Measurements from ENCODE around the gene CHI3L2.

The CHI3L2 gene, protein sequence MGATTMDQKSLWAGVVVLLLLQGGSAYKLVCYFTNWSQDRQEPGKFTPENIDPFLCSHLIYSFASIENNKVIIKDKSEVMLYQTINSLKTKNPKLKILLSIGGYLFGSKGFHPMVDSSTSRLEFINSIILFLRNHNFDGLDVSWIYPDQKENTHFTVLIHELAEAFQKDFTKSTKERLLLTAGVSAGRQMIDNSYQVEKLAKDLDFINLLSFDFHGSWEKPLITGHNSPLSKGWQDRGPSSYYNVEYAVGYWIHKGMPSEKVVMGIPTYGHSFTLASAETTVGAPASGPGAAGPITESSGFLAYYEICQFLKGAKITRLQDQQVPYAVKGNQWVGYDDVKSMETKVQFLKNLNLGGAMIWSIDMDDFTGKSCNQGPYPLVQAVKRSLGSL

DNA sequence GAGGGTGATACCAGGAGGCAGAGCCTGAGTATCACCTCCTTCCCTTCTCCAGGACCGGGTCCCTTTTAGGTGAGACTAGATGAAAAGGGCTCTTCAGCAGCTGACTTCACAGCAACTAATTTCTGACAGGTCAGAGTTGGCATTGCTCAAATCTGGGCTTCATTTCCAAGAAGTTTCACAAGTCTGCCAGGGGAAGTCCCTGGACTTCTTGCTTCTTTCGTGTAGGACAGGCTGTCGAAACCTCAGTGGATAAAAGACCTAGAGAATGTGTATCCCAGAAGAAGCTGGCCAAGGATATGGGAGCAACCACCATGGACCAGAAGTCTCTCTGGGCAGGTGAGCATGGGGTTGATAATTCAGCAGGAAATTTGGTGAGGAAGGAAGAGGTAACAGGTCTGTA, at the start of gene CHI3L2:
Gene CHI3L2 (plus strand): TSS at position 280 of the 400 bp plus-strand sequence. CDS start 17 bp downstream, at position 297.
- no peak for DNase-seq (ENCODE audit: low spot score)

DNA sequence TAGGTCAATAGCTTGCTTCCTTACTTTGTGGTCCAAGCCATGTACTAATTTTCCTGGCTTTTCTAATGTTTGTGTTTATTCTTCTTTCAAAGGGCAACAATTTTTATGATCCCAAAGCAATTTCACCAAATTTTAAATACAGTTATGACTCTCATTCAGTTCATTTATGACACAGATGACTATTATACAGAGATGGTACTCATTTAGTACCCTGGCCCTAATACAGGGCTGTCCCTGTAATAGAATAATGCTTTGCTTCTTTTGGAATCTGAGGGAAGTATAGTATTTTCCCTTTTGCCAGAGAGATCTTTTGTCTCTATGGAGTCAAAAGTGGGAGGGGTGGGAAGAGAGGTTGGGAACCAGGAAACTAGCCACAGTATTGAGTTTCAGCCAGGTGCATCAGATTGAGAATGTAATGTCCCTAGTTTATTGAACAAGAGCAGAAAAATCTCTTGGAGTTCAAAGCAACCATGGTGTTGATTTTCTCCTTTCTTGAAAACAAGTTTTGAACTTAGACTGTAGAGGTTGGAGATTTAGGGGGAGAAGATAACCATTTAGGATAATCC, 47.5 kb upstream of the CHI3L2 start:
- no peak for DNase-seq (ENCODE audit: low spot score)

DNA sequence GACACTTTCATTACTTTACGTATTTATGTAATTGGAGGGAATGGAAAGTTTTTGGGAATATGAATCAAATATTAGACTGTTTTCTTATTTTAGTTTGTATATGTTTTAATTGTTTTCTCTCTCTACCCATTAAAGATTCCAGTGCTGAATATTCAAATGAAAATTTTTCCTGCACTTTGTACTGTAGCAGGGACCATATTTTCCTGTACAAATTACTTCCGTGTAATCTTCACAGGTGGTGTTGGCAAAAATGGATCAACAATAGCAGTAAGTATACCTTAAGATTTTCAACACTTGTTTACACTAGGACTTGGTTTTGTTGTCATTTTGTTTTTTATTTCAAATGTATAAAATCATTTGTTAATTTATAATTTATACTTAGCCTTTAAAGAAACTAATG, 45.5 kb upstream of the CHI3L2 start:
- no peak for DNase-seq (ENCODE audit: low spot score)

DNA sequence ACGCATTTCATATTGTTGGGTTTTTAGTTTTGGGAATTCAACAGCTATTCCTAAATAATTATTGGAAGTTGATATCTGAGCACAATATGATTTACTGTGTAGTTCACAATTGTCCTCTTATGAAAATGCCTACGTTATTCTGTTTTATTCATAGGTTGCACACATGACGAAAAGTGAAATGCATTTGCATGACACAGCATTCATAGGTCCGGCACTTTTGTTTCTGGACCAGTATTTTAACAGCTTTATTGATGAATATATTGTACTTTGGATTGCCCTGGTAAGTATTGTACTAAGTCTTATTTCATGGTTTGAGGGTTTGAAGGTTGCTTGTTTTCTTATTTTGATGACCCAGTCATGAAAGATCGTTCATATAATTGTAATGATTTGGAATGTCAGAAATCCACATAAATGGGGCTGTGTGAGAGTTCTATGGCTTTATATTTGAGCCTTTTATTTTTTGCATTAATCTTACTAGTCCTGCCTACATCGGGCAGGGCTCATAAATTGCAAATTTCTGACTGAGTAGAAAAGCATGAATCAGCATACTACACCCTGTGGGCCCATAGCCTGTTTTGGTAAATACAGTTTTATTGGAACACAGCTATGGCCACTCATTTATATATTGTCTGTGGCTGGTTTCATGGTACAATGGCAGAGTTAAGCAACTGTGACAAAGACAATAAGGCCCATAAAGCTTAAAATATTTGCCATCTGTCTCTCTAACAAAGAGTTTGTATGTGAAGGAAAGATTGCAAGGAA, 44.0 kb upstream of the CHI3L2 start:
- no peak for DNase-seq (ENCODE audit: low spot score)

DNA sequence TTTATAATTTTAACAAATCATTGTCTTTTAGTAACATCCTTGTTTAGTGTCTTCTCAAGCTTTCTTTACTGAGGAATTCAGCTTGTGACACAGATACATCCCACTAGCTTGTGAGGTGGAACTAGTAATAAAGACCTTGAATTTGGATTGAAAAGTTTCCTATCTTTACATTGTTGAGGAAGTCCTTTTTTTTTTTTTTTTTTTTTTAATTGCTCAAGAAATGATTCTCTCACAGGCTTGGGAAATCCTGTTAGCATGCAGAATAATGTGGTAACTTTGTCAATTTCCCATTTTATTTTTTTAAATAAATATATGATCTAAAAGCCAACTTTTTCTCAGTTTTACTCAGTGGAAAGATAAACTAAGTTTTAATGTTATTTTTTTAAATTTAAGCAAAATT, 42.9 kb upstream of the CHI3L2 start:
- DNase-seq (ENCODE audit: low spot score) = no peak

DNA sequence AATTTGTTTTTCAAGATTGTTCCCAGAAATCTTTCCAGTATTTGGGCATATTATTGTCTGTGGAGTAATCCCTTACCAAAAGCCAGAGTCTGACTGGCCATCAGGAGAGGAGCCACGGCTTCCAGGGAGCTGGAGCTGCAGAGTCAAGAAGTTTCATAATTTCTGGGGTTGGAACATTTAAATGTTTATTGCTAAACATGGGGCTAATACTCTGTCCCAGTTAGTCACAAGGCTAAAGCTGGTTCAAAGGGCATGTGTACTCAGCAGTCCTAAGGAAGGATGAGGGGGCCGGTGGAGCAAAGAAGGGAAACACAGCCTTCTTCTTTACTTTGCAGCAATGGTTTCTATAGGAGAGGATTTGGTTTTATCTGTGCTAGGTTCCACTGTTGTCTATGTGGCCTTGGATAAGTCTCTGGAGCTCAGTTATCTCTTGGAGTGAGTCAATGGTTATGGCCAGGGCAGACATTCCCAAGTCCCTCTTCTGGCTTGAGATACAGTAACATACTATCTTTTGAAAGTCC, 36.5 kb upstream of the CHI3L2 start:
- DNase-seq (ENCODE audit: low spot score) = no peak

DNA sequence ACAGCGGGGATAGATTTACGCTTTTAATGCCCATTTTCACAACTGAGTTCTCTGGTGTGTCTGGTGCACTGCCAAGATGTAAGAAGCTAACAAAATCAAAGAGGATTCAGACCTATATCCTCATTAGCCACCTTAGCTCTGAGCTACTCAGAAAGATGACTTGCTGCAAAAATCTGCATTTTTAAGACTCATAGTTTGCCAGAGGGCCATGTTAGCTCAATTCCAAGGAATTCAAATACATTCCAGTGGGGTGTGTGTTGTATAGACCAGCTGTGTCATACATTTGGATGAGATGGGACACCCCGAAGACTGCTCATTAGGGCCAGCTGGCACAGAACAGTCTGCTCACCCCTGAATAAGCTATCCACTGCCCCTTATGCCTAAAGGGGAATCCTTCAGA, 36.0 kb upstream of the CHI3L2 start:
- DNase-seq (ENCODE audit: low spot score) = no peak

DNA sequence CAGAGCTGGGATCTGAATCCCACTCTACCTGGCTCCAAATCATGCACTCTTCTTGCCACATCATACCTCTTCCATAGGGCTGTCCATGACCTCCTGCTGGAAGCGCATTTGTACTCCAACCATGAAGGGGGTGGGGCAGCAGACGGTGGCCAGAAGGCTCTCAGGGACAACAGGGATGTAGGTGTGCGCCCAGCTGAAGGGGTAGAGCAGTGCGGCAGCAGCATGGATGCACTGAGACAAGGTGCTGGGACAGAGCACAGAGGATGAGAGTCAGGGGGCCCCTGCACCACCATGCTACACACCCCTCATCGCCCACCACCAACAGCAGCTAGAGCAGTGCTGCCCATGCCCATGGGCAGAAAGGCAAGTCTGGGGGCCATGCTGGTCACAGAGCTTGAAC, 35.4 kb upstream of the CHI3L2 start:
- no peak for DNase-seq (ENCODE audit: low spot score)

DNA sequence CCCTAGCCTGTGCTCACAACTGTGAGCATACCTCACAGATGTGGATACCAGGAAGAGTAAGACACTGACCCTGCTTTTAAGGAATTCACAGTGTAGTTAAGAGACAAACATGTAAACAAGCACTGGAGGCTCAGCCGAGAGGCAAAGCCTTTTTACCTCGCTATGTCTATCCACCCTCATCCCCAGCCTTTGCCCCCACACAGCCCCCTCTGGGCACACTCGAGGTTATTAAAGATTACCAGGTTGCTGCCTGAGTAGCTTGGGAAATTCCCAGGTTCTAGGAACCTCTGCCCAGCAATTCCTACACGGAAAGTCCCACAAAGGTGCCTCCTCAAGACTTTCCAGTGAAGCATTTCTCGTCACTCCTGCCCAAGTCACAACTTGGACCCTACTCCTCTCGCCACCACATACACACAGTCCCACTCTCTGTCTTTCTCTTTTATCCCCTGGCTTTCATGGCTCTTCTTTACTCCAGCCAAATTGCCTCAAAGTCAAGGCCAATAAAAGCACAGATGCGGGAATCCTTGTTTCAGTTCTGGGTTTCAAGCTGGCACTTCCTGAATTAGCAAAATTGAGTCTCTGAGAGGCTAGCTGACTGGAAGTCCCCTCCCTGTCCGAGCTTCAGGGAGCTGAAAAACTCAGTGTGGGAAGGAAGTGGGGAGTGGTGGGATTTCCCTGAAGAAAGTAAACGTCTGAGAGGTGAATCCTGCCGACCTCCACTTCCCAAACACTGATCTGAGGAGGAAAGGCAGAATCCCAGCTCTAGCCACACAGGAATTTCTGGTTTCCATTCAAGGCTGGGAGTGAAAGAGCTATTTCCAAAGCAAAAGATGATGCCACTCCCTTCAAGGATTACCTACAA, 34.6 kb upstream of the CHI3L2 start:
- peak; percentile 21 for DNase-seq (ENCODE audit: low spot score)

DNA sequence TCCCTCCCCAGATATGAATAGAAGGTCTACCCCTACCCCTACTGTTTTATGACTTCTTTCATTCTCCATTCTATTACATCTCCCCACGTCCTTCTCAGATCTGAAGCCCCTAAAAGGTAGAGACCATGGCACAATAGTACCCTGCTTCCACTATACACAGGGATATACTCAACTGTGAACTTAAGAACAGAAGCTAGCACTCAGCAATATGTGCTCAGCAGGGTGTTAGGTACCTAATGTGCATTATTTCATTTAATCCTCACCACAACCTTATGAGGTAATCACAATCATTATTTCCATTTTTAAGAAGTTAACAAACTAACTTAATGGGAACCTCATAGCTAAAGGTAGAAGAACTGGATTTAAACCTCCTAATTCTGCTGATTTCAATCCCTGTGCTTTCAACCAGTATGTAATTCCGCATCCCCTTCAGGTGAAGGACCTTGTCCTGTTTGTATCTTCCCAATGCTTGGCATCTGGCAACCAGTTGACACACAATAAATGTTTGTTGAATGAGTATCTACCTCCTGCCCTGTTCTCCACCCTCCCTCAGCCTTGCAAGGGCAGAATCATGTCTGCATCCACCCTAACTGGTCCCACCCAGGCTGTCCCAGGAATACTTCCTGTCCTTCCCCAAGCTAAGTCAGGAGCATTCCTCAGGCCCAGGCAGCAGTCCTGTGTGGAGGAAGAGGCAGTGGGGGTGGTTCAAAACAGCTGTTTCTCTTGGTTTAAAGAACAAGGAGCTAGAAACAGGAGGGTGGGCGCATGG, 33.6 kb upstream of the CHI3L2 start:
- no peak for DNase-seq (ENCODE audit: low spot score)

DNA sequence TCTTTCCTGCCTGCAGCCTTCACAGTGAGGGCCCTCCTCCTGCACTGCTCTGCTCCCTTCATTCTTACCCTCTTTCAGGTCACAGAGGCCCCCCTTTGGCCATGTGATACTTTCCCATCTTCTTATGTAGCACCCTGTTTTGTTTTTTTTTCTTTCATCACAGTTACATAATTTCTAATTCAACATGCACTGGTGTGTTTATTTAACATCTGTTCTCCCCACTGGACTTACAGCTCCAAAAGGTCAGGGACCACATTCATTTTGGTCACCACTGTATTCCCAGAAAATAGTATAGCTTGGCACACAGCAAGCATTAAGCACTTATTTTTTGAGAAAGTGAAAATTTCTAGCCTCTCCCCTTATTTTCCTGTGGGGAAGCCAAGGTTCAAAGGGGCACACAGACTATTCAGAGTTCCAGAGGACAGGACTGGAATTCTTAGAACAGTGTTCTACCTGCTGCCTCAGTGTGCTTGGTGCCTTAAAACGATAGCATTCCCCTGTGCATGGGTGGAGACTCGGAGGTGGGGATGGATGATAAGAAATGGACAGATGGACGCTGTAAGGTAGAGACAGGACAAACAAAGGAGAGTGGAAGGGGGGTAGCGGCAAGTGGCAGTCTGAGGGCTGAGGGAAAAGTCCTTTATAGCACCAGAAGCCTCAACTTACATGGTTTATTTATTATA, 32.4 kb upstream of the CHI3L2 start:
- no peak for DNase-seq (ENCODE audit: low spot score)

DNA sequence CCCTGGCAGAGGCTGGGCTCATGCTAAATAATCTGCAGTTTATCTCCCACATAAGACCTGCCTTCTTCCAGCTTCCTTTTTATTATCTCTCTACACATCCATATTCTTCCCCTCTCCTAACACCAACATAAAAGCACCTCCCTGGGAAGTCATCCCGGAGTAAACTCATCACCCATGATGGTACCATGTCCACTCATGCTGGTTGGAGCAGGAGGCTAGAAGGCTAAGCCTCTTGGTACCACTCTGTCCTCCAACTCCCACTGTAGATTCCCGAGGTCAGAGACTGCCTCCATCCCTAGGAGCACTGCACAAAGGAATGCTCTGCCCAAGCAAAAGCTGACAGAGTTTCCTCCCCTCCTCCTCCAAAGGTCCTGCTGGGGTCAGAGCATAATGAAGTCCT, 31.3 kb upstream of the CHI3L2 start:
- no peak for DNase-seq (ENCODE audit: low spot score)

DNA sequence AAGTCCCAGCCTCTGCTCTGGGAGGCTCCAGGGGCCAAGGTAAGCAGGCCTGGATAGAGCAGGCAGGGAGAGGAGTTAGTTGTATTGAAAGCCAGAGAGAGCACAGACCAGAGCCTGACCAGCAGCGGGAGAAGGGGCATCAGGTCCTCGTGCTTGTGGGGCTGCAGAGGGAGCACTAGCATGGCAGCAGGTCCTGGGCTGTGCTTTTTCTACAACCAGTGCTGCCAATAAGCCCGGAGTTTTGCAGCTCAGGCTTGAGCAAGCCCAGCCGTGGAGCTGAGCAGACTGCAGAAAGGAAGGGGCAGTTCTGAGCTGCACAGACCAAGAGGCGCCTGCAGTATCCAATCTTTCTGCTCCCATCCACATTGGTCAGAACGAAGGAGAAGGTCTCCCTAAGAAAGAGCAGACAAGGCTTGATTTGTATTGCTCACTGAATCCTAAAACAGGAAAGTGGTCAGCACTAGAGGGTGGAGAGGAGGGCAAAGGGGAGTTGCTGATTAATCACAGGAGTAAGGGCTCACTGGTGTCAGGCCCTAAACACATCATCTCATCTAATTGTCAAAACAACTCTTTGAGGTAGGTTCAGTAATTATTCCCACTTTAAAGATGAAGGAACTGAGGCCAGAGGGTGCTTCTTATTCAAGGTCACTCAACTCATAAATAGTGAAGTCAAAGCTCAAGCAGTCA, 29.8 kb upstream of the CHI3L2 start:
- DNase-seq (ENCODE audit: low spot score) = no peak

DNA sequence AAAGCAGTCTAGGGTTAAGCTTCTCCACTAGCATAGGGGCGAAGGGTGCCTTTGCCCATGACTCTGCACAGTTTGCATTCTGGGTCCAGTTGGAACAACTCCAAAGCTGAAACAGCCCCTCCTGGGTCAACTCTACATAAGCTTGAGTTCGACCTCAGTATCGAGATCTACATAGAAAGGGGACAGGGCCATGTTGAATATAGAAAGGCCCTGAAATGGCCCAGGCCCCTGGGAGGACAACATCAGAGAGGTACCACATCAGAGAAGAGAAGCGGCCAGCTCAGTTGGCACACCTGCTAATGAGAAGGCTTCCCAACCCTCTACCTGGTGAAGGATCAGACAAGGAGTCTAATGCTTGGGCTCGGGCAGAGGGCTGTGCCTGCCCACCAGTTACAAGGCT, 28.7 kb upstream of the CHI3L2 start:
- no peak for DNase-seq (ENCODE audit: low spot score)

DNA sequence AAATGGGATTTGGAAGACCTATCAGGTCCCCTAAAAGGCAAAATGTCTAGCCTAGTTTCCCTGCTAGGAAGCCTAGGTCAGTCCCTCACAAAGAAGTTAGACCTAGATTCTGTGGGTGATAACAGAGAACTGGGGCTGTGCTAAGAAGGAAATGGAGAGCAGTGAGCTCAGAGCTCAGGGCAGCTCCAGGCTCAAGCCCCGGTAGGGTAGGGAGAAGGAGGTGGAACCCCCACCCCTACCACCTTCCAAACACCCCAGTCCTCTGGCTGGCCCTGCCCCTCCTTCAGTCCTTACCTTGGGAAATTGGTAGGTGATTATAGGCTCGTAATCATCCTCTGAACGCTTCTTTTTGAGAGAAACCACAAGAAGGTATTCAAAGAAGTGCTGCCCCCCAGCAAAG, 28.2 kb upstream of the CHI3L2 start:
- no peak for DNase-seq (ENCODE audit: low spot score)

DNA sequence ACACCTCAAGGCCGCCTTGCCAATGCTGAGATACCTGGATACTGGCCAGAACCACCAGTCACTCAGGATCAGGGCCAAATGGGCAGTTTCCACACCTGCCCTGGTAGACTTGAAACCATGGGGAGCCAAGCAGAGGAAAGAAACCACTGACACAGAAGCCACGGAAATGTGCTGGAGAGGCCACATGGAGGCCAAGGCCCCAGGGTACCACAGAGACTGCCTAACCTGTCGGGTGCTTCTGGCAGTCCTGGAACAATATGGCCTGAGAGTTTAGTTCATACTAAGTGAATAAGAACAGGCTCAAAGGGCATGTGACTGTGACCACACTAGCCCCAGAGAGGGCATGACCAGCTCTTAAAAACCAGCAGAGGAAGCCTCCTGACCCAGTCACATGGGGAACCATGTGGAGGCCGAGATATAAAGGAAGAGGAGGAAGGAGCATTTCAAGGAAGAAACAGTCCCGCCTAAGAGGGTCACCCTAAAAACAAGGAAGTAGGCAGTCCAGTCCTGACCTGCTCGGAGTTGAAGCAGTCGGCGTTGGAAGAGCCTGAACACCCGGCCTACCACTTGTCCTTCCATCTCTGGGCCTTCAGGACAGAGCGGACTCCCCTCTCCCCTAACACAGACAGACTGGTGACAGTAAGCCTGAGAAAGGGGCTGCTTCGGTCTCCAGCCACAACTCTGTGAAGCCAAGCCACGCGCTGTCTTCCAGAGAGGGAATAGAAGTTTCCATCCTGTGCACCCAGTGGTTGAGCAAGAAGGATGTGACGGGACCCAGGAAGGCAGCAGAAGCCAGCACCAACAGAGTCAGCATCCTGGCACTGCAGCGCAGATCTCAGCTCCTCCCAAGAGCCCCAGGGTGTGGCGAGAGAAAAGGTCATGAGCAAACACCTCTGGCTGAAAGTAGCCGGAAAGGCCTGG, 27.4 kb upstream of the CHI3L2 start, which contains the start of gene DENND2D:
Gene DENND2D (minus strand): TSS at position 766 of the 921 bp plus-strand sequence. CDS start 187 bp downstream, at position 579.
- DNase-seq (ENCODE audit: low spot score) = peak; percentile 54

DNA sequence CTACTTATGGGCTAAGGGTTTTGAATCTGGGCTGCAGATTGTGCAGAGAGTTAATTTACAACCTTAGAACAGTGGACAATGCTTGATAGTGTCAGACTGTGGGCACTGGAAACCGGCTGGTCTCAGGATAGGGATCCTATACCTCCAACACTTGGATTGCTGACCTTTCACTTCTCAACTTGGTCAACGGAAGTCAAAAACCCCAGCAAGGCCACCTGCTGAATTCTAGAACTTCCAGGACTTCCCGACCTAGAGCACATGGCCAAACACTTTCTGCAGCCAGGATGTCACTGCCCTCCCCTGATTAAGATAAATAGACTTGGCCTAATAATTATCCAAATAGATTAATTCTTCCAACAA, 26.7 kb upstream of the CHI3L2 start:
- DNase-seq (ENCODE audit: low spot score) = no peak

DNA sequence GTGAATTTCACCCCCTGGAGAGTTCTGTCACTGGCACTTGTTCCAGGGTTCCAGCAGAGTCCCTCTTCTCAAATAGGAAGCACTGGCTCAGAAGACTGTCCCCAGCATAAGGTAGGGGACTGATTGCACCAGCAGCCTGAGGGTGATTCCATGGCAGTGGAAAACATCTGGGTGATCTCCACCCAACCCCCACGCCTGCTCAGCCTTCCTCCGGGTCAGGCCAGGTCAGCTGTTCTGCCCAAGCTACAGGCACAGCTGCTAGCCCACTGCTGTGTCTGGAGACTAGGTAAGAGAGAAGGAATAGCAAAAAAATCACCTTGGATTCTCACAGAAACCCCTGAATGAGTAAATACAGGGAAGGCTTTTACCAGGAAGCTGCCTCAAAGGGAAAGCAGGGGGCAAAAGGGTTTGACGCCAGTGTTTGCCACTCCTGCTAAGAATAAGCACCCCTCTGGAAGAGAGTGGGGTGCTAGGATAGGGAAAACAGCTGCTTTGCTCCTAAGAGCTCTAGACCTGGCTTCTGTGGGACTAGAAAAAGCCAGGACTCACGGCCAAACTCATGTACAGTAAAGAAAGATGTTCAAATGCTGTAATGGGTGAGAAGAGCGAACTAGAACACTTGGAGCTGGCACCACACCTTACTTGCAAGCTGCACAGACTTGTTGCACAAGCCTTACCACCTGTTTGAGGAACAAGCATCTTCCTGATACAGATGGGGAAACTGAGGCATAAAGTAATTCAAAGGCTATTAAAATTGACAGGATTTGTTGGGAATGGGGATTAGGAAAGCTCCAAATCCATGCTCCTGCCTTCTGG, 26.0 kb upstream of the CHI3L2 start:
- DNase-seq (ENCODE audit: low spot score) = no peak

Measured in putamen (tissue), 1 donor.